Kidney (tissue), 14 donors: Measurements from ENCODE around the gene PAXX. TPM values are rescaled to one million over a fixed set of nuclear protein-coding genes. Genes with fewer than 3 reads are reported as not detected.

Experiments
- DNase-seq, 5 donors: peaks; one replicate each; pipeline ENCODE4 v3.0.0-alpha.2; 2013 to 2020
- FAIRE-seq: peaks from 2 replicates; lab custom pipeline; 2012; peaks lifted over from hg19 to GRCh38; lab: Jason Lieb, UNC
- H3K27ac ChIP-seq, 2 donors: one replicate each; pipeline ENCODE4 v1.7.0; 2013; ENCODE audit warnings: low read depth in 2 of 2, low read length in 2 of 2, inconsistent platforms in 1 of 2
- H3K27me3 ChIP-seq: one replicate; pipeline ENCODE4 v1.7.1; 2013; ENCODE audit warnings: low read length, inconsistent platforms; ENCODE audit not compliant: control insufficient read depth, insufficient read depth
- H3K36me3 ChIP-seq, 3 donors: one replicate each; pipeline versions ENCODE4 v1.7.0 to v1.7.1; 2013; ENCODE audit warnings: low read length in 3 of 3, control low read depth in 1 of 3, inconsistent platforms in 1 of 3; ENCODE audit not compliant: insufficient read depth in 3 of 3, control insufficient read depth in 2 of 3
- H3K4me1 ChIP-seq, 3 donors: one replicate each; pipeline versions ENCODE4 v1.7.0 to v1.7.1; 2013; ENCODE audit warnings: low read length in 3 of 3, inconsistent platforms in 1 of 3, low read depth in 1 of 3; ENCODE audit not compliant: control insufficient read depth in 2 of 3, insufficient read depth in 2 of 3
- H3K4me3 ChIP-seq, 3 donors: one replicate each; pipeline versions ENCODE4 v1.7.0 to v1.8.1; 2013; ENCODE audit warnings: low read length in 3 of 3, control low read depth in 1 of 3, inconsistent platforms in 1 of 3
- H3K9ac ChIP-seq, 3 donors: one replicate each; pipeline versions ENCODE4 v1.7.0 to v1.7.1; 2013; ENCODE audit warnings: low read length in 3 of 3, control low read depth in 1 of 3, inconsistent platforms in 1 of 3
- H3K9me3 ChIP-seq, 3 donors: one replicate each; pipeline versions ENCODE4 v1.7.0 to v1.7.1; 2013; ENCODE audit warnings: low read length in 3 of 3, control low read depth in 1 of 3, inconsistent platforms in 1 of 3; ENCODE audit not compliant: control insufficient read depth in 2 of 3, insufficient read depth in 1 of 3
- intact Hi-C: fragments of 100-400 bp; cut with DNase I; formaldehyde crosslinking; loops from one replicate; pipeline ENCODE4 v1.11.1; 2022
- polyA plus RNA-seq: library from polyadenylated mRNA; stranded (reverse); fragments of 350-450 nt; fragmentation: Illumina TruSeq; extraction: RNeasy Lipid Tissue Mini Kit (QIAGEN cat#74804); gene quantifications from one replicate; pipeline ENCODE4 v1.2.3, GENCODE V29; 2014; ENCODE audit warnings: low read depth, low replicate concordance; ENCODE audit not compliant: insufficient read depth
- total RNA-seq: library from RNA; stranded (reverse); fragmentation: NEBNext Ultra II Directional; extraction: Animal tissue kit (Norgen Biotek cat#: 25700); gene quantifications from one replicate; pipeline ENCODE4 v1.2.1, GENCODE V29; 2021
- TF ChIP-seq, protein P1 (sequence below): IDR thresholded peaks from 3 replicates; pipeline ENCODE4 v1.5.1; 2012; ENCODE audit warnings: mild to moderate bottlenecking, moderate library complexity, borderline replicate concordance; ENCODE audit not compliant: insufficient read depth; ENCODE audit errors: extremely low read depth
- donor health status: control.
- donor health status: control.
- donor health status: control.
- donor health status: control.
- donor health status: control.
- donor health status: DM: yes; HTN: yes; CAD: no.
- donor health status: Normal renal cell carcinoma (clear cell type).

Gene PAXX
- total and polyA plus RNA-seq, 2 donors from 2014 or later, result 54.2 to 80.9 TPM

DNA sequence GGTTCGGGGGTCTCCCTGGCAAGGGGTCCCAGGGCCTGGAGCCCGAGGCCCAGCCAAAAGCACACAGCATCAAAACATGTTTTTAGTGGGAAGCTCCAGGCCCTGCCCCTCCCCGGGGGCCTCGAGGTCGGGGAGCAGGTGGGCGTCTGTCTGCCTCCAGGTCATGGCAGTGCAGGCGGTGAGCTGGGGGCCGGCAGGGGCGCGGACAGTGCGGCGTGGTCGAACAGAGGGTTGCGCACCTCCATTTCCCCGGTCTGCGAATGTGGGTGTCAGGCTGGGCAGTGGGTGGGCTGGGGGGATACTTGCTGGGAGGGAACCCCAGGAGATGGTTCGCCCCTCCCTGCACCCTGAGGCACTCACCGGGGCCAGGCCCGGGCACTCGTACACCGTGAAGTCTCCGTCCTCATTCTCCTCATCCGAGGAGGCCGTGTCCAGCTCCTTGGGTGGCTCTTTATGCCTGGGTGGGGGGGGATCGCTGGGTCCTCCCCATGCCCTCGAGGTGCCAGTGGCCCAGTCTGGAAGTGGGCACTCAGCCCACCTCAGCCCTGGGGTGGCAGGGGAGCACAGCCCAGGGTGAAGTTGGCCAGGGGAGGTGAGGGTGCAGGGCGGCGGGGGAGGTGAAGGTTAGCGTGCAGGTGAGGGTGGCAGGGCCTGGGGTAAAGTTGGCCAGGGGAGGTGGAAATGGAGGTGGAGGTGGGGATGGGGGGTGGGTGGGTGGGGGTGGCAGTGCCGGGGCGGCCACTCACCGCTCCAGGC is 47.6 kb downstream of the PAXX start:
- DNase-seq, result no peak
- Histone ChIP-seq H3K27ac (no peak overlapping the region), H3K9me3 (no peaks in the 10 kb centered on the region), H3K4me3 (no peak overlapping the region), H3K27me3 (peaks cover 3% of the 10 kb centered on the region), H3K36me3 (no peaks in the 10 kb centered on the region), H3K9ac (no peak overlapping the region), H3K4me1 (peaks cover 0 to 15% (median 0%) of the 10 kb centered on the region in 3 donors)
- intact Hi-C loops, result loop anchor here (10.0 kb wide), 1 partner anchor 255 kb away; no protein-coding TSS in a partner anchor
- FAIRE-seq, result no peak
- TF ChIP-seq, protein P1, sequence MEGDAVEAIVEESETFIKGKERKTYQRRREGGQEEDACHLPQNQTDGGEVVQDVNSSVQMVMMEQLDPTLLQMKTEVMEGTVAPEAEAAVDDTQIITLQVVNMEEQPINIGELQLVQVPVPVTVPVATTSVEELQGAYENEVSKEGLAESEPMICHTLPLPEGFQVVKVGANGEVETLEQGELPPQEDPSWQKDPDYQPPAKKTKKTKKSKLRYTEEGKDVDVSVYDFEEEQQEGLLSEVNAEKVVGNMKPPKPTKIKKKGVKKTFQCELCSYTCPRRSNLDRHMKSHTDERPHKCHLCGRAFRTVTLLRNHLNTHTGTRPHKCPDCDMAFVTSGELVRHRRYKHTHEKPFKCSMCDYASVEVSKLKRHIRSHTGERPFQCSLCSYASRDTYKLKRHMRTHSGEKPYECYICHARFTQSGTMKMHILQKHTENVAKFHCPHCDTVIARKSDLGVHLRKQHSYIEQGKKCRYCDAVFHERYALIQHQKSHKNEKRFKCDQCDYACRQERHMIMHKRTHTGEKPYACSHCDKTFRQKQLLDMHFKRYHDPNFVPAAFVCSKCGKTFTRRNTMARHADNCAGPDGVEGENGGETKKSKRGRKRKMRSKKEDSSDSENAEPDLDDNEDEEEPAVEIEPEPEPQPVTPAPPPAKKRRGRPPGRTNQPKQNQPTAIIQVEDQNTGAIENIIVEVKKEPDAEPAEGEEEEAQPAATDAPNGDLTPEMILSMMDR, result no peak

DNA sequence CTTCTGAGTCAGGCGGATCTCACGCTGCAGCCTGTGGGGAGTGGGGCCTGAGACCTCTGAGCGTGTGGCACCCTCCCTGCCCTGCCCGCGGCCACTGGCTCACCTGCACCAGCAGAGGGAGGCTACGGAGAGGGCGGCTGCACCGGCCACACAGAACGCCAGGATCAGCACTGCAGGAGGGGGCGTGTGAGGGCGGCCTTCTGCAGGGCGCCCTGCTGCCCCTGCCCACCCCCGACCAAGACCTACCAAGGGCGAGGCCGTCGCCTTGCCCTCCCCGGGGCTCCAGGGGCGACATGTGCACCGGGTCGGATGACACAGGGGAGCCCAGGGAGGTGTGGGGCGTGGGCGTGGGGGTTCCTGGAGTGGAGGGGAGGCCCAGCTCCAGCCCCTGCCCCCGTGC is 48.3 kb downstream of the PAXX start:
- Histone ChIP-seq H3K36me3 (no peaks in the 10 kb centered on the region), H3K4me1 (peaks cover 0 to 18% (median 0%) of the 10 kb centered on the region in 3 donors), H3K27me3 (peaks cover 6% of the 10 kb centered on the region), H3K9ac (no peak overlapping the region), H3K27ac (no peak overlapping the region), H3K4me3 (no peak overlapping the region), H3K9me3 (no peaks in the 10 kb centered on the region)
- intact Hi-C loops, result no loop called here
- DNase-seq (no peak), FAIRE-seq (no peak)
- TF ChIP-seq, protein P1, result no peak

DNA sequence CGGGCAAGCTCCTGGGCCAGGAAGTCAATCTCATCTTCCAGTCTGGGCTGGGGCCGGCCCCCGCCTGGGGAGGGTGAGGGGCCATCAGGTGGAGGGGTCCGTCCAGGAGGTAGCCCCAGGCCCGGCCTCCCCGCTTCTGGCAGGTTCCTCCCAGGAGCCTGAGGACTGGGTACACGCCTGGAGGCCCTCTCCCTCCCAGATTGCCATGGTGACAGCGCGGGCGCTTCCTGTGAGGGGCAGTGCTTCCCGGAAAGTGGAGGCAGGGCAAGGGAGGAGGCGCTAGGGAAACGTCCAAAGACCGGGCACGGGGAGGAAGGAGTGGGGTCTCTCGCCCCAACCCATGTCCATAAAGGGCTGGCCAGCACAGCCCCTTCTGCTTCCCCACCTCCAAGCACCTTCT is 48.9 kb downstream of the PAXX start:
- Histone ChIP-seq H3K36me3 (no peaks in the 10 kb centered on the region), H3K27ac (no peak overlapping the region), H3K9me3 (no peaks in the 10 kb centered on the region), H3K4me3 (no peak overlapping the region), H3K9ac (no peak overlapping the region), H3K4me1 (peaks cover 0 to 21% (median 0%) of the 10 kb centered on the region in 3 donors), H3K27me3 (peaks cover 6% of the 10 kb centered on the region)
- DNase-seq (peak; percentile 77 to 91 (median 78)), FAIRE-seq (no peak)
- TF ChIP-seq, protein P1, result no peak
- intact Hi-C loops, result no loop called here
